PC-3 (cell line): ENCODE data around the gene HBM. TPM values are rescaled to one million over a fixed set of nuclear protein-coding genes. Genes with fewer than 3 reads are reported as not detected.

Experiments used
- ATAC-seq: fragments of 200-7000 bp; cut with Tn5 transposase; 2 replicates; pipeline ENCODE4 v1.9.1; 2020; ENCODE audit warnings: mild to moderate bottlenecking, moderate library complexity
- BruUV-seq: library from RNA; stranded (reverse); fragments of 400-500 nt; replicated peaks from 2 replicates; lab custom pipeline; 2021; lab: Mats Ljungman, UMichigan
- CTCF ChIA-PET: fragments of 300-600 bp; sonication (Branson Sonifier 250); formaldehyde crosslinking; loops from one replicate; lab custom pipeline; 2022; ENCODE audit warnings: antibody characterized with exemption; lab: Charles Lee
- POLR2A ChIA-PET: fragments of 300-600 bp; sonication (Branson Sonifier 250); formaldehyde crosslinking; loops from one replicate; lab custom pipeline; 2022; ENCODE audit warnings: antibody characterized with exemption; ENCODE audit not compliant: unreplicated experiment; lab: Charles Lee
- DNase-seq: peaks from one replicate; pipeline ENCODE4 v3.0.0-alpha.2; 2015
- H2AFZ ChIP-seq: fragments of 300-600 bp; sonication (generic); 2 replicates; pipeline ENCODE4 v1.6.0; 2016; ENCODE audit warnings: antibody characterized with exemption, low read length
- H3F3A ChIP-seq: fragments of 300-600 bp; sonication (generic); one replicate; pipeline ENCODE4 v1.6.0; 2017; ENCODE audit warnings: antibody characterized with exemption, low read length, control low read depth, mild to moderate bottlenecking; ENCODE audit not compliant: unreplicated experiment
- H3K27ac ChIP-seq: fragments of 300-600 bp; sonication (generic); 2 replicates; pipeline ENCODE4 v1.5.1; 2016; ENCODE audit warnings: mild to moderate bottlenecking, low read length
- H3K27me3 ChIP-seq: fragments of 300-600 bp; sonication (generic); 2 replicates; pipeline ENCODE4 v1.6.1; 2016; ENCODE audit warnings: low read length, mixed read lengths
- H3K36me3 ChIP-seq: fragments of 300-600 bp; sonication (generic); 2 replicates; pipeline ENCODE4 v1.6.1; 2016; ENCODE audit warnings: low read depth, mixed run types, low read length, mixed read lengths
- H3K4me1 ChIP-seq: fragments of 300-600 bp; sonication (generic); 2 replicates; pipeline ENCODE4 v1.5.1; 2016; ENCODE audit warnings: low read length; ENCODE audit not compliant: insufficient read depth
- H3K4me2 ChIP-seq: fragments of 300-600 bp; sonication (generic); 2 replicates; pipeline ENCODE4 v1.6.0; 2016; ENCODE audit warnings: low read length
- H3K4me3 ChIP-seq: fragments of 300-600 bp; sonication (generic); 2 replicates; pipeline ENCODE4 v1.5.1; 2016; ENCODE audit warnings: mild to moderate bottlenecking, low read length, mixed read lengths
- H3K79me2 ChIP-seq: fragments of 300-600 bp; sonication (generic); 2 replicates; pipeline ENCODE4 v1.6.1; 2017; ENCODE audit warnings: low read length, mixed read lengths
- H3K9ac ChIP-seq: fragments of 300-600 bp; sonication (generic); 2 replicates; pipeline ENCODE4 v1.6.0; 2016; ENCODE audit warnings: mild to moderate bottlenecking, low read length
- H3K9me2 ChIP-seq: fragments of 300-600 bp; sonication (generic); replicated peaks from 2 replicates; pipeline ENCODE4 v1.6.1; 2016; ENCODE audit warnings: mixed run types, low read length, mixed read lengths
- H3K9me3 ChIP-seq: fragments of 300-600 bp; sonication (generic); 2 replicates; pipeline ENCODE4 v1.6.1; 2016; ENCODE audit warnings: low read length, mixed read lengths
- H4K20me1 ChIP-seq: fragments of 300-600 bp; sonication (generic); 2 replicates; pipeline ENCODE4 v1.6.1; 2016; ENCODE audit warnings: low read length, mixed read lengths
- EZH2 ChIP-seq: fragments of 300-600 bp; sonication (generic); IDR thresholded peaks from one replicate; pipeline ENCODE4 v1.6.1; 2017; ENCODE audit warnings: antibody characterized with exemption, mild to moderate bottlenecking, low read length; ENCODE audit not compliant: unreplicated experiment
- EZH2phosphoT487 ChIP-seq: fragments of 300-600 bp; sonication (generic); IDR thresholded peaks from 2 replicates; pipeline ENCODE4 v1.6.1; 2018; ENCODE audit warnings: mild to moderate bottlenecking, antibody characterized with exemption, low read length, borderline replicate concordance
- intact Hi-C: fragments of 100-400 bp; cut with micrococcal nuclease; formaldehyde crosslinking; loops from 2 replicates; pipeline ENCODE4 v1.9.0; 2023
- total RNA-seq: library from RNA; depleted of rRNA; stranded (reverse); fragments of >200 nt; gene quantifications from 2 replicates; pipeline ENCODE4 v1.2.3, GENCODE V29; 2014
- TF ChIP-seq, protein P1 (sequence below): fragments of 300-600 bp; sonication (generic); conservative IDR thresholded peaks from 2 replicates; pipeline ENCODE4 v1.5.1; 2017; ENCODE audit warnings: antibody characterized with exemption, low read depth, mild to moderate bottlenecking, low read length

The HBM gene
- total RNA-seq, 1 experiment from 2014 or later, result not detected

DNA sequence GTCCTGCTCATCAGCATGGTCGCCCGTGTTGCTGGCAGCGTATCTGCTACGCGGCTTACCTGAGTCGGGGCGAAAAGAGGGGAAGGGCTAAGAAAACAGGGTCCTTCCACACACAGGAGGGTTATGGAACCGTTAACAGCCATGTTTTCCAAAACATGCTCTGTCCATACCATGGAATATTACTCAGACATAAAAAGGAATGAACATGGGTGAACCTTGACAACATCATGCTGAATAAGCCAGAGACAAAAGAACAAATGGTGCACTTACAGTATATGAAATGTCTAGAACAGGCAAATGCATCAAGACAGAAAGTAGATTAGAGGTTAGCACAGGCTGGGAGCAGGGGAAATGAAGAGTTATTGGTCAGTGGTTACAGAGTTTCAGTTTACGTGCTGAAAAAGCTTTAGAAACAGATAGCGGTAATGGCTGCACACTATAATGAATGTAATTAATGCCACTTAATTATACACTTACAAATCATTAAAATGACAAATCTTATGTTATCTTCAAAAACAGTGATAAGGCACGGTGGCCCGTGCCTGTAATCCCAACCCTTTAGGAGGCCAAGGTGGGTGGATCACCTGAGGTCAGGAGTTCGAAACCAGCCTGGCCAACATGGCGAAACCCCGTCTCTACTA is 35.1 kb upstream of the HBM start:
- H3K27ac ChIP-seq, result no peak overlapping the region
- no peak for DNase-seq
- no peaks in the 10 kb centered on the region for H3K4me1 ChIP-seq
- no peaks in the 10 kb centered on the region for H4K20me1 ChIP-seq
- TF ChIP-seq EZH2phosphoT487 (no peak), EZH2 (no peak)
- TF ChIP-seq, protein P1, sequence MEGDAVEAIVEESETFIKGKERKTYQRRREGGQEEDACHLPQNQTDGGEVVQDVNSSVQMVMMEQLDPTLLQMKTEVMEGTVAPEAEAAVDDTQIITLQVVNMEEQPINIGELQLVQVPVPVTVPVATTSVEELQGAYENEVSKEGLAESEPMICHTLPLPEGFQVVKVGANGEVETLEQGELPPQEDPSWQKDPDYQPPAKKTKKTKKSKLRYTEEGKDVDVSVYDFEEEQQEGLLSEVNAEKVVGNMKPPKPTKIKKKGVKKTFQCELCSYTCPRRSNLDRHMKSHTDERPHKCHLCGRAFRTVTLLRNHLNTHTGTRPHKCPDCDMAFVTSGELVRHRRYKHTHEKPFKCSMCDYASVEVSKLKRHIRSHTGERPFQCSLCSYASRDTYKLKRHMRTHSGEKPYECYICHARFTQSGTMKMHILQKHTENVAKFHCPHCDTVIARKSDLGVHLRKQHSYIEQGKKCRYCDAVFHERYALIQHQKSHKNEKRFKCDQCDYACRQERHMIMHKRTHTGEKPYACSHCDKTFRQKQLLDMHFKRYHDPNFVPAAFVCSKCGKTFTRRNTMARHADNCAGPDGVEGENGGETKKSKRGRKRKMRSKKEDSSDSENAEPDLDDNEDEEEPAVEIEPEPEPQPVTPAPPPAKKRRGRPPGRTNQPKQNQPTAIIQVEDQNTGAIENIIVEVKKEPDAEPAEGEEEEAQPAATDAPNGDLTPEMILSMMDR, result no peak
- H3K27me3 ChIP-seq, result no peaks in the 10 kb centered on the region
- no peak overlapping the region for H3K4me3 ChIP-seq
- no peaks in the 10 kb centered on the region for H3K36me3 ChIP-seq
- intact Hi-C loops, result no loop called here
- H3K9me3 ChIP-seq, result no peaks in the 10 kb centered on the region
- no peak for ATAC-seq
- ChIA-PET CTCF (no interaction called here), POLR2A (no interaction called here)
- peaks cover 50% of the 10 kb centered on the region for H3K79me2 ChIP-seq
- H3K9me2 ChIP-seq, result no peaks in the 10 kb centered on the region
- H3K9ac ChIP-seq, result no peak overlapping the region
- no peaks in the 10 kb centered on the region for H3F3A ChIP-seq
- BruUV-seq, result no TSS peak
- no peak overlapping the region for H3K4me2 ChIP-seq
- H2AFZ ChIP-seq, result no peak overlapping the region

DNA sequence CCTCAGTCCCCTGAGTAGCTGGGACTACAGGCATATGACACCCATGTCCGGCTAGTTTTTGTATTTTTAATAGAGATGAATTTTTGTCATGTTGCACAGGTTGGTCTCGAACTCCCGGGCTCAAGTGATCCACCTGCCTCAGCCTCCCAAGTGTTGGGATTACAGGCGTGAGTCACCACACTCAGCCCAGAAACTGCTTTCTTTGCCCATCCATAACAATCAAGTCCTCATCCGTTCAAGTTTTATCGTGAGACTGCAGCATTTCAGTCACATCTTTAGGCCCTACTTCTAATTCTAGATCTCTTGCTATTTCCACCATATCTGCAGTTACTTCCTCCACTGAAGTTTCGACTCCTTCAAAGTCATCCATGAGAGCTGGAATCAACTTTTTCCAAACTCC is 33.7 kb upstream of the HBM start:
- DNase-seq (no peak), ATAC-seq (no peak)
- no peaks in the 10 kb centered on the region for H3F3A ChIP-seq
- no peaks in the 10 kb centered on the region for H3K9me2 ChIP-seq
- H3K4me3 ChIP-seq, result no peak overlapping the region
- no peak overlapping the region for H2AFZ ChIP-seq
- no peaks in the 10 kb centered on the region for H4K20me1 ChIP-seq
- no peak overlapping the region for H3K27ac ChIP-seq
- ChIA-PET CTCF (no interaction called here), POLR2A (no interaction called here)
- no peaks in the 10 kb centered on the region for H3K27me3 ChIP-seq
- TF ChIP-seq EZH2 (no peak), EZH2phosphoT487 (no peak)
- TF ChIP-seq, protein P1, result no peak
- no peak overlapping the region for H3K4me2 ChIP-seq
- intact Hi-C loops, result no loop called here
- no peaks in the 10 kb centered on the region for H3K9me3 ChIP-seq
- no peaks in the 10 kb centered on the region for H3K4me1 ChIP-seq
- no peaks in the 10 kb centered on the region for H3K36me3 ChIP-seq
- H3K79me2 ChIP-seq, result peaks cover 64% of the 10 kb centered on the region
- no TSS peak for BruUV-seq
- H3K9ac ChIP-seq, result no peak overlapping the region

DNA sequence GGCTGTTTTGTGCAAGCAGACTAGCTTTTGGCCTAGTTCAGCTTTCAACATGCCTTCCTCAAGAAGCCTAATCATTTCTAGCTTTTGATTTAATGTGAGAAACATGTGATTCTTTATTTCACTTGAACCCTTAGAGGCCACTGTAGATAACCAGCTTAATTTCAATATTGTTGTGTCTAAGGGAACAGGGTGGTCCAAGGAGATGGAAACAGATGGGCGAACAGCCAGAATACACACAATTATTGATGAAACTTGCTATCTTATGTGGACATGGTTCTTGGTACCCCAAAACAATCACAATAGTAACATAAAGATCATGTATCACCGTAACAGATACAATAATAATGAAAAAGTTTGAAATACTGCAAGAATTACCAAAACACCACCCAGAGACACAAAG is 32.1 kb upstream of the HBM start:
- ChIA-PET POLR2A (no interaction called here), CTCF (no interaction called here)
- Histone ChIP-seq H3K9me3 (no peaks in the 10 kb centered on the region), H3K4me2 (no peak overlapping the region), H3K79me2 (peaks cover 75% of the 10 kb centered on the region), H3K4me3 (no peak overlapping the region), H2AFZ (no peak overlapping the region), H3K9me2 (no peaks in the 10 kb centered on the region), H4K20me1 (no peaks in the 10 kb centered on the region), H3K36me3 (no peaks in the 10 kb centered on the region), H3K9ac (no peak overlapping the region), H3K27me3 (no peaks in the 10 kb centered on the region), H3K4me1 (no peaks in the 10 kb centered on the region), H3K27ac (no peak overlapping the region), H3F3A (no peaks in the 10 kb centered on the region)
- DNase-seq, result no peak
- no TSS peak for BruUV-seq
- TF ChIP-seq EZH2 (no peak), EZH2phosphoT487 (no peak)
- TF ChIP-seq, protein P1, result no peak
- intact Hi-C loops, result no loop called here
- no peak for ATAC-seq
